GM18873 (cell line): ENCODE results near the gene SUPT20H.

Source experiments
- ATAC-seq: cut with Tn5 transposase; IDR thresholded peaks from one replicate; pipeline ENCODE4 v1.9.1; 2021; ENCODE audit warnings: mild to moderate bottlenecking, moderate library complexity, moderate number of reproducible peaks; ENCODE audit not compliant: unreplicated experiment, low FRiP score

The SUPT20H gene

DNA sequence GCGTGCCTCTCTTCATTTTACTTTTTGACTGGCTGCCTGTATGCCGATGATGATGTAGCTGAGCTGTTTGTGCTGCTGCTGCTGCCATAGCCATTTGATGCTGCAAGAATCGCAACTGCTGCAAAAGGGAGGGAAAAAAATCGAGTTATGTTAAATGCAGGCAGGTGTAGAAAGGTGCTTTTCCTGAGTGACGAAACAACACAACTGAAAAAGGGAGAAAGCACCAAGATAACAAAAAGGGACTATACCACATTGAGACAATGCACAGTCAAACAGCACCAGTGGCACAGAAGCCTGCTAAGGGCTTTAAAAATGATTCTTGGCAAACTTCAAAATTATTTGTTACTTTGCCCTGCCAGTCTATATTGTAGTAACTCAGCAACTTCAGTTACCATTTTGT, 49.8 kb downstream of the SUPT20H start:
- ATAC-seq, result no peak

DNA sequence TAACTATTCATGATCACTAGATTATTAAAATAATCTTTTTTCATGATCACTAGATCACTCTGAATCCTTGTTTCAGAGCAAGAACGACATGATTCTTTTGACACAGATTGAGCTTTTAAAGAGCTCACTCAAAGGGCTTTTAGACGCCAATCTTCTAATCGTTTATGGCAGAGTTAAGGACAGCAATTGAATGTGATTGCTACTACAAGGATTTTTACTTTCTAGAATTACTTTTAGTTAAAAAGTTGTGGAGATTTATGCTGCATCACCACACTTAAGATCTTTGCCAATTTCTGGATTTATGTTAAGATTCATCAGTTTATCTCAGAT, 57.6 kb downstream of the SUPT20H start:
- ATAC-seq, result no peak

DNA sequence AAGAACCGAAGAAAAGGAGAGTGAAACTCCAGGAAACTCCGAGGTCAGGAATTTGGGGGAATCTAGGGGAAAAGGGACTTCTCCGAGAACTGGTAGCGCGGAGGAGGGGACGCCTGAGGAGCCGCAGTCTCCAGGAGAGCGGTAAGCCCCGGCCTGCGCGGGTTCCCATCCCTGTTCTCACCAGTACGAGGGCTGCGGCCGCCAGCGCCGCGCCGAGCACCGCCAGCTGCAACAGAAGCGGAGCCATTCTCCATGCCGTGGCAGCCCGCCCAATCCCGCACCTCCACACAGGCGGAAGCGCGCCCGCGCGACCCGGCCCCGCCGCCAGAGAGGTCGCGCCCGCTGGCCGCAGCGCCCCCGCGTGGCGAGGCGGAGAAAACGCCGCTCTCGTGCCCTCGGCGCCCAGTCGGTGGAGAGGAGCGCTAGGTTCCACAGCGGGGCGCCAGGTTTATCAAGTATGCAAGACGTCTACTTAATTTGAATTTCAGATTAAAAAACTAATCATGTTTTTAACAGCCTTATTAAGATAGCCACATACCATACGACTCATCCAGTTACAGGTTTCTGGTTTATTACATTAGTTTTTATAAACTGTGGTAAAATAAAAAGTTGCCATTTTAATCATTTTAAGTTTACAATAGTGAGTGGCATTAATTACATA, 60.3 kb downstream of the SUPT20H start, which contains the start of gene ALG5:
ALG5 (minus strand) TSS at position 287 of the 661 bp plus-strand sequence; CDS start at position 247, 40 bp downstream.
- peak; percentile 67 for ATAC-seq

DNA sequence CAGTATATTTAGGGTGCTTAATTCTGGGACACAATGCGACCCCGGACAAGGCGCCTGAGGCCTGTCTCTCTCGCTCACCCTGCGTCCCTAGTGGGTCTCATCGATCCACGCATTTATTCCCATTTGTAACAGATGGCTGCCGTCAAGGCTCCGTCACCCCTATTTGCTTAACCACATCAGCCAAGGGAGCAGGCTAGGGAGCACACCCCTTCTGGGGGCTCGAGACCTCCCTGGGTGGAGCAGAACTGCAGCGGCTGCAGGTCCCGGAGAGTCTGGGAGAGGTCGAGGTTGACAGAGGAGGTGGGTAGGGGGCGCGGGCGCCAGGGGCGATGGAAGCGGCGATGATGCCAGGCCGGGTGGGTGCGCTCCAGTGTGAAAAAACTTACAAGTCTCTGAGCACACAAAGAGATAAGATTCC, 60.9 kb downstream of the SUPT20H start:
- ATAC-seq, result no peak

DNA sequence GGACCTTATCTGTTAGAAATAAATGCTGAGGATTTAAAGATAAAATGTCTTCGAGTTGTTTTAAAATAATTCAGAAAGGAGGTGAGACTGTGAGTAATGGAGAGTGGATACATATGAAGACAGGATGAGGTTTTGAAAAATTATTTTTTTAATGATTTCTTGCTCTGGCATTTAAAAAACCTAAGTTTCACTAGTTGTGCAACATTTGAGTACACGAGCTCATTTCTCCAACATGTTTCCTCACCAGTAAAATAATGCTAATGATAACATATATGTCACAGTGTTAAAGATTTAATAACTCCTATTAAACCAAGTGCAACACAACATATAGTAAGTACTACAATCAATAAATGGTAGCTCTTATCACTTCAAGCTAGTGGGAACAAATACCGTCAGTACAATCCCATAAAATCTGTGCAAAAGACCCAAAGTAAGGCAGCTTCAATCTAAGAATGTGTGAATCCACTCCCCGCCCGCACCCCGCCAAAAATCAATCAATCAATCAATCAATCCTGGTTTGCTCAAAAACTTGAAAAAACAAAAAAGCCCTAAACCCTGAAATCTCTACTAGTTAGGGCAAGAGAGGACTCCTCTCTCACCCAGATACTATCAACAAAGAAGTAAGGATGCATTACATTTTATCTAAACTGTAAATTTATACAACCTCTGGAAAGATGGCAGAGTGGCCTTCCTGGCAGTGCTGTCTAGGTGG, 61.6 kb downstream of the SUPT20H start:
- no peak for ATAC-seq

DNA sequence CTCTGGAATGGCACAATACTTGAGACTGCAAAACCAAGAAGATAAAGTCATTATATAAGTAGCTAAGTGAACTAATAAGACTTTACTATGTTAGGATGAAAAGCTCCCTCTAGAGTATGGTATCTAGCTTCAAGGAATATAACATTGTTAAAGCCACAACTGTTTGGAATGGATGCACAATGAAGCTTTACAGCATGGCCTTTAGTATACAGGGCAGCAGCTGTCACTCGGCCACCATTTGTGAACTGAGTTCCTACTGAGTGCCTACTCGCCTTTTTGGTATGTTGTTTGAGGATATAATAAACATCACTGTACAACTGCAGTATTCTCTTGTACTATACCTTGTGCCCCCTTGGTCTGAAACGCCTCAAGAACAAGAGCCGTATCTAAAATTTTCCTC, 67.1 kb downstream of the SUPT20H start:
- ATAC-seq, result no peak

DNA sequence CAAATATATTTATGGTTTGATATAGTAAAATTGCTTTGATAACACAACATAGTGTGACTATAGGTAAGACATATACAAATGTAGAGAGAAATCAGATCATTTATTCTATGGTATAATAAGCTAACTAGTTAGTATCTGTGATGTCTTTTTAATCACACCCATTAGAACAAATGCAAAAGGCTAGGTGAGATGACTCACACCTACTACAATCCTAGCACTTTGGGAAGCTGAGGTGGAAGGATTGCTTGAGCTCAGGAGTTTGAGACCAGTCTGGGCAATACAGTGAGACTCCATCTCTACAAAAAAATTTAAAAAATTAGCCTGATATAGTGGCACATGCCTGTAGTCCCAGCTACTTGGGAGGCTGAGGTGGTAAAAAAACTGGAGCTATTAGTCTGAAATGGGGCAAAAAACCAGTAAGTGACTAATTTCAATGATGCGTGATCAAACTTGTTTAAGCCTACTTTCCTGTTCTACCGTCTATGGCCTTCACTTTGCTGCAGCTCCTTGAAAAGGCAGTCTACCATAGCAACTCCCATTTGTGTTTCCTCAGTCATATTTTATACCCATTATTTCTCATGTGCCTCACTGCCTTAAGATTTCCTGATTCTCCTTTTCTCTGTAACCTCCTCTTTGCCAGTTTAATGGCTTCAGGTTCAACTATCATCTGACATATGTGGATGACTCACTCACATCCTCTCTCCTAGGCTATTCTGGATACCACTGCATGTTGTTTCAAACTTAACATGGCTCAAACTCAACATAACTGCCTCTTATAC, 72.8 kb downstream of the SUPT20H start:
- ATAC-seq, result no peak

DNA sequence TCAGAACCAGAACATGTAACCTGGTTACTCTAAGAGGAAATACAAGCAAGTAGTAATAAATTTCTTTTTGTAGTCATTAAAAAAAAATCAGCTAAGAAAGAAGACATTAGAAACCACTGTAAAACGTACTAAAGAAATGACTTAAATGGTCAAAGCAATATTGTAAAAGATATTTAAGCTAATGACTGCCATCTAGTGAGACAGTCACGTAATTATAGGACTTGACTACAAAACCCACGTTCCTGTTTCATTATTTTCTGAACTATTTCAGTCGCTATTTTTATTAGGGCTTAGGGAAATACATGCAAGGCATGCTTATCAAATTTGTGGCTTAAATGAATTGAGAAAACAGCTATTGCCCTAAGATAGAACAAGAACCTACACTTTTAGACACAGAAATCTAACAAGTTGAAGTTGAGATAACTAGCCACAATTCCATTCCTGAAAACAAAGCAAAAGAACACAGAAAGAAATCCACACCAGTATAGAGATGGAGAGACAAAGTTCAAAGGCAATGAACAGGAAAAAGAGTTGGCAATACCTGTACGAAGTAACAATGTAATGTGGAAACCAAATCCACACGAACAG, 78.2 kb downstream of the SUPT20H start:
- no peak for ATAC-seq

DNA sequence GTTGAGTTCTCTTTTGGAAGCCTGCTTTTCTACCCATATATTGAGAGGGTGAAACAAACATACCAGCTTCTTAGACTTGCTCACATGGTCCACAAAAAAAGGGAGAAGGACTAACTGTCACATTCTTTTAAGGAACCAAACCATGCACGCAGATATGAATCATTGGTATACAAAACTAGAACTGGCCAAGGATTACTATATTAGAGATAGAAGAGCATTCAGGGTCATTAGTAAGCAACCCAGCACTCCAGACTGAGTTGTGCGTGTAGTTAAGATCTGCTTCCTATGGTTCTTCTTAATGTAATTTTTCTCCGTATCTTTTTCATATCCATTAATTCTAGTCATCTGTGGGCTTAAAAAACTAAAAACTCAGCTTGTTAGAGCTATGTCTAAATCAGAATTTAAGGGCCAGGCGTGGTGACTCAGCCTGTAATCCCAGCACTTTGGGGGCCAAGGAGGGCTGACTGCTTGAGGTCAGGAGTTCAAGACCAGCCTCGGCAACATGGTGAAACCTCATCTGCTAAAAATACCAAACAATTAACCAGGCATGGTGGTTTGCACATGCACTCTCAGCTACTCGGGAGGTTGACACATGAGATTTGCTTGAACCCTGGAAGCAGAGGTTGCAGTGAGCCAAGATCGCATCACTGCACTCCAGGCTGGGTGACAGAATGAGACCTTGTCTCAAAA, 80.0 kb downstream of the SUPT20H start:
- no peak for ATAC-seq

DNA sequence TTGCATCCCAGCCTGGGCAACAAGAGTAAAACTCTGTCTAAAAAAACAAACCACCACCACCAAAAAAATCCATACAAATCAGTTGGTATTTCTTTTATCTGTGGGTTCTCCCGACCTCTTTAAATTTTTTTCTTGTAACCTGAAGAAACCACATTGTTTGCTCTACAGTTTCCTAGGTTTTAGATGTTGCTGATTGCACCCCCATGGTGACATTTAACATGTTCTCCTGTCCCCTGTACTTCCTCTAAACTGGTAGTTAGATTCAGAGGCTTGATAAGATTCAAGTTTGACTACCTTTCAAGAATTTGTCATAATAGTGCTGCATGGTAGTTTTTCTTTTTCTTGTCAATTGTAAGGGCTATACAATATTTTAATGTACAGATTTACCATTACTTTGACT, 84.3 kb downstream of the SUPT20H start:
- ATAC-seq, result no peak

DNA sequence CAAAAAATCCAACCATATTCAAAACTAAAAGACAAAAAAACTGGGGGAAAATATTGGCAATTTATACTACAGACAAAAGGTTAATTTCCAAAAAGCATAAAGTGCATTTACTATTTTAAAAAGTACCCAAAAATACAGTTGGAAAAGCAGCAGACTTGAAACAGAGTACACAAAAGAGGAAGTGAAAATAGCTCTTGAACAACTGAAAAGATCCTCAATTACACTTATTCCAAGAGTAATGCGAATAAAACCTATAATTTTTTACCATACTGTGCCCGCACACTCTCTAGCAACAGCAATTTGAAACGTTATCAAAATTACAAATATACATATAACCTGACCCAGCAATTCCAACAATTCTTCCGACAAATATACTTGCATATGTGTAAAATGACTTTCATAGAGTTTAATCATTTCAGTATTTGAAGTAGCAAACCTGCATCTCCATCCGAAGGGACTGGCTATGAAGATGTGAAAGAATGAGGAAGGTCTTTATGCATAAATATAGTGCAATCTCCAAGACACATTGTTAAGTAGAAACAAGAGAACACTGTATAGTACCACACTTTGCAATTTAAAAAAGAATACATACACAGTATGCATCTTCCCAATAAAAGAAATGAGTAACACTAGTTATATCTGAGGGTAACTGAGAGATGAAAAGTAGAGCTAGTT, 85.7 kb downstream of the SUPT20H start:
- peak; percentile 73 for ATAC-seq

DNA sequence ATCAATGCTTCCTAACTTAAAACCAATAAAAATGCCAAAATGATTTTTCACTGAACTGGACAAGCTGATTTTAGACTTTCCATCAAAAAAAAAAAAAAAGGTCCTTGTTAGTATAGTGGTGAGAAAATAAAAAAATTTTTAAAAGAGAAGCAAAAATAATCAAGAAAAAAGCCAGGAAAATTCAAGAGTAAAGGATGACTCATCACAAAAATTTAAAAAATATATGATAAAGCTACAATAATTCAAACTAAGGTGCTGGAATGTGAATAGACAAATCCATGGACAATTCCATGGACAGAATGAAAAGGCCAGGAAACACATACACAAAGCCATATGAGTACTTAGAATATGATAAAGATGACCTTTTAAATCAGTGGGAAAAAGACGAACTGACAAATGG, 86.5 kb downstream of the SUPT20H start:
- no peak for ATAC-seq

DNA sequence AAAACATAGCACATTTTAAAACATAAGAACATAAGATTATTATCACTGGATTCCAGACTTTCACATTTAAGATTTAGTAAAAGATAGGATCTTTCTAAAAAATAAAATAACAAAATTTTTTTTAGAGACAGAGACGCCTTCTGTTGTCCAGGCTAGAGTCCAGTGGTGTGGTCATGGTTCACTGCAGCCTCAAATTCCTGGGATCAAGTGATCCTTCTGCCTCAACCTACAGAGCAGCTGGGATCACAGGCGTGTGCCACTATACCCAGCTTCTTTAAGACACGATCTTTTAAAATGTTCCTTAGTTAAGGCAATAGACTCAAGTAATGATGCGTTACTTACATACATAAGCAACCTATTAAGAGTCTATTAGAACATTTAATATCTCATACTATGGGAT, 93.1 kb downstream of the SUPT20H start:
- no peak for ATAC-seq

DNA sequence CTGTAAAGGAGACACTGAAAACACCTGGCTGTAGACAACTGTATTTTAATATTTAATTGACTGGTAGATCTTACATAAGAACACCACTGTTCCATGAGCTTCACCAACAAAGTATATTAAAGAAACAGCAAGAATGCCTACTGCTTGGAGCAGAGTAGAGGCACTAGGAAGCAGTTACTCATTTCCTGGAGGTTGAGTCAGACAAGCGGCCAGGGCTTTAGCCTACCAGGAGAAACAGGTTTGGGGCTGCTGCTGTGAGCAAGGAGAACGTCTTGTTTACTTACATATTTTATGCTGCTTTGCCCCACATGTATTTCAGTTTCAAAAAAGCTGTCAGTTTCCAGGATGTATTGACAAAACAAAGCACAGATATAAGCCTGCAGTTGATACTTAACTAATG, 93.7 kb downstream of the SUPT20H start:
- ATAC-seq, result no peak

DNA sequence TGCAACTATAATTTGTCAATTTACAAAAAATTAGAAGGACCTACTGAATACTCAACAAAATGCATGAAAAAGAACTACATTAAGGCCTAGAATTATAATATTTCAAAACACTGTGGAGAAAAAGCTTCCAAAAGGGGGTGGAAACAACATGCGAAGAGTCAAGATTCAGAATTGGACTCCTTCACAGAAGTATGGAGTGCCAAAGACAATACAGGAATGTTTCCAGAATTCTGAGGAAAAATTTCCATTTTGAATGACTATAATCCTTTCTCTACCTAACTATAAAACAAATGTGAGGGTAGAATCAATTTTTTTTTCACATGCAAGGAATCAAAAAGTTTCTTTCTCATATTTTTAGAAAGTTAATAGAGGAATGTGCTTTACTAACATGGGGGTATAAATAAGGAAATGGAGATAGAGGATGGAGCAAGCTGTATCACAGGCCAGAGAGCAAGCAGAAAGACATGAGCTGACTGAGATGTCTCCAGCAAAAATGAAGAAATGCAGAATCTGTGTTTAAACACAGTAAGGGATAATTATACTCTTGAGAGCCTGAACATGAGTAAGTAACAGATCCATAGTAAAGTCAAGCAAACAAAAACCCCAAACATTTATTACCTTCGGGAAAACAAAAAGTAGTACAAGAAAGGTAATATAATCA, 99.9 kb downstream of the SUPT20H start:
- ATAC-seq, result no peak
